Neural progenitor cell (in vitro differentiated cells): ENCODE measurements around the gene HDAC4. TPM values are rescaled to one million over a fixed set of nuclear protein-coding genes. Genes with fewer than 3 reads are reported as not detected.

Experiments used
- DNase-seq: peaks from one replicate; pipeline ENCODE4 v3.0.0-alpha.2; 2016; ENCODE audit warnings: low spot score
- H2AFZ ChIP-seq: fragments of 200-600 bp; sonication (generic); replicated peaks from 2 replicates; pipeline ENCODE4 v1.6.1; 2016; ENCODE audit warnings: antibody characterized with exemption
- H3F3A ChIP-seq: fragments of 200-600 bp; sonication (generic); 2 replicates; pipeline ENCODE4 v1.6.1; 2016; ENCODE audit warnings: antibody characterized with exemption, low read depth
- H3K27ac ChIP-seq: fragments of 200-600 bp; sonication (generic); 2 replicates; pipeline ENCODE4 v1.5.1; 2016; ENCODE audit warnings: mild to moderate bottlenecking
- H3K27me3 ChIP-seq: fragments of 200-600 bp; sonication (generic); 2 replicates; pipeline ENCODE4 v1.6.1; 2016; ENCODE audit warnings: mild to moderate bottlenecking, moderate library complexity
- H3K36me3 ChIP-seq: fragments of 200-600 bp; sonication (generic); 2 replicates; pipeline ENCODE4 v1.5.1; 2016
- H3K4me1 ChIP-seq: fragments of 200-600 bp; sonication (generic); 2 replicates; pipeline ENCODE4 v1.6.1; 2016; ENCODE audit warnings: mixed run types
- H3K4me2 ChIP-seq: fragments of 200-600 bp; sonication (generic); 2 replicates; pipeline ENCODE4 v1.6.1; 2016
- H3K4me3 ChIP-seq: fragments of 200-600 bp; sonication (generic); 2 replicates; pipeline ENCODE4 v1.5.1; 2016
- H3K79me2 ChIP-seq: fragments of 200-600 bp; sonication (generic); 2 replicates; pipeline ENCODE4 v1.6.1; 2016; ENCODE audit warnings: low read depth
- H3K9ac ChIP-seq: fragments of 200-600 bp; sonication (generic); 2 replicates; pipeline ENCODE4 v1.6.1; 2016
- H3K9me3 ChIP-seq: fragments of 200-600 bp; sonication (generic); 2 replicates; pipeline ENCODE4 v1.5.1; 2016; ENCODE audit warnings: low read depth
- H4K20me1 ChIP-seq: fragments of 200-600 bp; sonication (generic); 2 replicates; pipeline ENCODE4 v1.6.1; 2016; ENCODE audit warnings: low read depth
- H3K27ac Mint-ChIP-seq: 3 replicates; pipeline ENCODE4 v1.8.0; 2021; ENCODE audit warnings: mixed read lengths
- H3K27me3 Mint-ChIP-seq: 2 replicates; pipeline ENCODE4 v1.8.0; 2022; ENCODE audit warnings: low read depth, mild to moderate bottlenecking, inconsistent platforms, moderate library complexity, mixed read lengths; ENCODE audit not compliant: insufficient read depth
- H3K36me3 Mint-ChIP-seq: 3 replicates; pipeline ENCODE4 v1.8.0; 2021; ENCODE audit warnings: mixed read lengths
- H3K4me1 Mint-ChIP-seq: 3 replicates; pipeline ENCODE4 v1.8.0; 2021; ENCODE audit warnings: mixed read lengths
- H3K4me3 Mint-ChIP-seq: 3 replicates; pipeline ENCODE4 v1.8.0; 2021; ENCODE audit warnings: mild to moderate bottlenecking, moderate library complexity, mixed read lengths
- H3K9me3 Mint-ChIP-seq: 3 replicates; pipeline ENCODE4 v1.8.0; 2020; ENCODE audit warnings: mixed read lengths
- CTCF ChIP-seq: fragments of 200-600 bp; sonication (generic); IDR thresholded peaks from 2 replicates; pipeline ENCODE4 v1.5.1; 2017; ENCODE audit warnings: antibody characterized with exemption, mild to moderate bottlenecking
- EZH2 ChIP-seq: fragments of 200-600 bp; sonication (generic); IDR thresholded peaks from 2 replicates; pipeline ENCODE4 v1.6.1; 2017; ENCODE audit warnings: antibody characterized with exemption, mild to moderate bottlenecking, moderate library complexity
- EZH2phosphoT487 ChIP-seq: fragments of 200-600 bp; sonication (generic); IDR thresholded peaks from 2 replicates; pipeline ENCODE4 v1.6.1; 2017; ENCODE audit warnings: antibody characterized with exemption
- total RNA-seq: library from RNA; depleted of rRNA; stranded (reverse); fragments of >200 nt; gene quantifications from 2 replicates; pipeline ENCODE4 v1.2.3, GENCODE V29; 2015; ENCODE audit warnings: low replicate concordance

HDAC4 gene
- total RNA-seq, 1 donor from 2014 or later, result 36.0 TPM

DNA sequence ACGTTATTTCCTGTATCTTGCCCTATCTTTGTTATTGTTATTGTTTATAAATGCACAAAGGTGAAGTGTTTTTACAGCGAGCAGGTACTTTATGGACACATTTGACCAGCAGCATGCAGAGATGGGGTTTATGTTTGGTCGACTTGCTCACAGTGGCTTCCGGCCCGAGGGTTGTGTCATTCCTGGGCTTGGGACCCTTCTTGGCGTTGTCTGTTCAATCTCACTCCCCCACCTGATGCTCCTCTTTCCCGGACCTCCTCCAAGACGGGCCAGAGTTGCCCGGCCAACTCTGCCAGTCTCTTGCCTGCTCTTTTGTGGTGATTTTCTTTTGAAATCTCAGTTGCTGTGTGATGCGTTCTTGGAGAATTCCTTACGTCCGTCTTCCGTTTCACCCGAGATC, 399.0 kb downstream of the HDAC4 start:
- Histone ChIP-seq H3K9ac (no peak overlapping the region), H4K20me1 (no peaks in the 10 kb centered on the region), H3K4me2 (no peak overlapping the region), H3K36me3 (no peaks in the 10 kb centered on the region), H3F3A (no peaks in the 10 kb centered on the region), H3K27me3 (no peaks in the 10 kb centered on the region), H3K9me3 (no peaks in the 10 kb centered on the region), H3K27ac (no peak overlapping the region), H2AFZ (no peak overlapping the region), H3K4me3 (no peak overlapping the region), H3K4me1 (no peaks in the 10 kb centered on the region), H3K79me2 (no peaks in the 10 kb centered on the region)
- Mint-ChIP-seq H3K4me1 (peaks cover 12% of the 10 kb centered on the region), H3K27me3 (peaks cover 6% of the 10 kb centered on the region), H3K36me3 (peaks cover 2% of the 10 kb centered on the region), H3K4me3 (no peak overlapping the region), H3K9me3 (peaks cover 11% of the 10 kb centered on the region), H3K27ac (no peak overlapping the region)
- TF ChIP-seq EZH2 (no peak), EZH2phosphoT487 (no peak), CTCF (no peak)
- no peak for DNase-seq

- Mint-ChIP-seq H3K27ac (no peak overlapping the region), H3K27me3 (peaks cover 4% of the 10 kb centered on the region), H3K36me3 (peaks cover 2% of the 10 kb centered on the region), H3K4me1 (peaks cover 12% of the 10 kb centered on the region), H3K4me3 (no peak overlapping the region), H3K9me3 (peaks cover 13% of the 10 kb centered on the region)
- no peak overlapping the region for H2AFZ ChIP-seq
- no peaks in the 10 kb centered on the region for H3K9me3 ChIP-seq
- H3K27me3 ChIP-seq, result no peaks in the 10 kb centered on the region
- no peaks in the 10 kb centered on the region for H4K20me1 ChIP-seq
- no peaks in the 10 kb centered on the region for H3F3A ChIP-seq
- no peaks in the 10 kb centered on the region for H3K79me2 ChIP-seq
- TF ChIP-seq EZH2 (no peak), CTCF (no peak), EZH2phosphoT487 (no peak)
- H3K36me3 ChIP-seq, result no peaks in the 10 kb centered on the region
- H3K4me1 ChIP-seq, result no peaks in the 10 kb centered on the region
- no peak overlapping the region for H3K4me2 ChIP-seq
- DNase-seq, result no peak
- no peak overlapping the region for H3K4me3 ChIP-seq
- H3K27ac ChIP-seq, result no peak overlapping the region
- H3K9ac ChIP-seq, result no peak overlapping the region
Observed at GRCh38 chr2:239000500-239001073, 400.2 kb downstream of the HDAC4 start.

- H3K9ac ChIP-seq, result no peak overlapping the region
- no peaks in the 10 kb centered on the region for H3F3A ChIP-seq
- H3K36me3 Mint-ChIP-seq, result peaks cover 2% of the 10 kb centered on the region
- no peak overlapping the region for H3K4me3 ChIP-seq
- no peak for TF ChIP-seq EZH2
- TF ChIP-seq EZH2phosphoT487, result no peak
- TF ChIP-seq CTCF, result no peak
- no peak overlapping the region for H3K4me3 Mint-ChIP-seq
- no peak for DNase-seq
- H3K4me1 Mint-ChIP-seq, result peaks cover 12% of the 10 kb centered on the region
- H3K9me3 Mint-ChIP-seq, result peaks cover 18% of the 10 kb centered on the region
- no peaks in the 10 kb centered on the region for H3K79me2 ChIP-seq
- H3K27ac Mint-ChIP-seq, result no peak overlapping the region
- no peaks in the 10 kb centered on the region for H3K36me3 ChIP-seq
- H3K27ac ChIP-seq, result no peak overlapping the region
- H3K4me1 ChIP-seq, result no peaks in the 10 kb centered on the region
- peaks cover 4% of the 10 kb centered on the region for H3K27me3 Mint-ChIP-seq
- H3K9me3 ChIP-seq, result peaks cover under 1% of the 10 kb centered on the region
- H3K27me3 ChIP-seq, result no peaks in the 10 kb centered on the region
- no peak overlapping the region for H3K4me2 ChIP-seq
- H2AFZ ChIP-seq, result no peak overlapping the region
- no peaks in the 10 kb centered on the region for H4K20me1 ChIP-seq
Observed at GRCh38 chr2:239000089-239000488, 400.7 kb downstream of the HDAC4 start.
